HG03457 (cell line): Measurements from ENCODE around the gene PTPRG.
"Not testable (repeated sequence)": the region's sequence is repeated elsewhere in the genome, so short reads cannot be mapped to it uniquely, and the experiment has no call there.

Source experiments
- ATAC-seq: cut with Tn5 transposase; IDR thresholded peaks from one replicate; pipeline ENCODE4 v1.9.1; 2021; ENCODE audit warnings: moderate number of reproducible peaks; ENCODE audit not compliant: unreplicated experiment

Gene PTPRG

GRCh38 chr3:61813636-61814035, 252.3 kb downstream of the PTPRG start:
- no peak for ATAC-seq

DNA sequence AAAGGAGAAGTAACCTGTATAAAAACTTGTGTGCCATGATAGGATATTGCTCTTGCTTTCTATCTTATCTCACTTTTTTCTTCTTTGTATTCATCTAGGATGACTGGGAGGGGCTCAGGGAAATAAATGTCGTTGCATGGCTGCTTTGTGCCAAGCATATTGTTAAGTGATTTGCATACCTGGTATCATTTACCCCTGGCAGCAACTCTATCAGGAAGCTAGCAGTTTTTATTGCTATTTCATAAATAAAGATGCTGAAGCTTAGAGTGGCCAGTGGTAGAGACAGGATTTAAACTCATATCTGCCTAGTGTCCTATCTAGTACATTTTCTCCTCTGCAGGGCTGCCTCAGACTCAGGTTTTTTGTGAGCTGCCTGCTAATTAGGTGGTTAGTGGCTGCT, 253.3 kb downstream of the PTPRG start:
- ATAC-seq, result no peak

GRCh38 chr3:61816304-61816703, 254.9 kb downstream of the PTPRG start:
- ATAC-seq, result not testable (repeated sequence)

DNA sequence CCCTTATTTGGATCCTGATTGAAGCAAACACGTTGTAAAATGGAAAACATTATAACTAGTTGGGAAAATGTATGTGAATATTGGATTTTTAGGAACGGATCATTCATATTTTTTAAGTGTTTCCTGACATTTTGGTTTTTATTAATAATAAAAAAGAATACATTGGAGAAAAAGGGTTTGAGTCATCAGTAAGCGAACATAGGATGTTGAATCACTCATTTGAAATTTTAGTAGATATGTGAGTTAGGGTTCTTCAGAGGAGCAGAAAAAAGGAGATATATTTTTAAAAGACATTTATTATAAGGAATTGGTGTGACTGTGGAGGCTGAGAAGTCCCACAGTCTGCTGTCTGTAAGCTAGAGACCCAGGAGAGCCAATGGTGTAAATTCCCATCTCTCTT, 258.5 kb downstream of the PTPRG start:
- ATAC-seq, result no peak

GRCh38 chr3:61820306-61820992, 259.1 kb downstream of the PTPRG start:
- no peak for ATAC-seq

DNA sequence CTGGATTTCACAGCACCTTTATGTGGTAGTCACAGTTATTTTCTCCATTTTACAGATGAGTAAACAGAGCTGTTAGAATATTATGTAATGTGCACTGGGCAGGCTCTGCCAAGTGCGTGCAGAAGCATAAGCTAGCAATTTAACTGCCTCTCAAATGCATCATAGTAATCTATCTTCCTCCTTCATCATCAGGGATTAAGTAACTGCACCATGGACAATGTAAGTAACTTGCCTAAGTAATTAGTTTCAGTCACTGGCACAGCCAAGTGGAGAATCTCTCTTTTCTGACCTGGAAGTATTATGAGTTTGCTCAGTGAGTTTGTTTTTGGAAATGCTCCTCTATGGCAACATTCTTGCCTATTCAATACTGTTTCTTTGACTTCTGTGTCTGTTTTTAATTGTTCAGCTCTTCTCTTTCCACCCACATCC, 260.5 kb downstream of the PTPRG start:
- no peak for ATAC-seq

GRCh38 chr3:61822588-61822987, 261.2 kb downstream of the PTPRG start:
- no peak for ATAC-seq

- ATAC-seq, result no peak
Measured at GRCh38 chr3:61824553-61825135, 263.3 kb downstream of the PTPRG start.

GRCh38 chr3:61826161-61826560, 264.8 kb downstream of the PTPRG start:
- no peak for ATAC-seq

- no peak for ATAC-seq
Measured at GRCh38 chr3:61828184-61828874, 267.0 kb downstream of the PTPRG start.

DNA sequence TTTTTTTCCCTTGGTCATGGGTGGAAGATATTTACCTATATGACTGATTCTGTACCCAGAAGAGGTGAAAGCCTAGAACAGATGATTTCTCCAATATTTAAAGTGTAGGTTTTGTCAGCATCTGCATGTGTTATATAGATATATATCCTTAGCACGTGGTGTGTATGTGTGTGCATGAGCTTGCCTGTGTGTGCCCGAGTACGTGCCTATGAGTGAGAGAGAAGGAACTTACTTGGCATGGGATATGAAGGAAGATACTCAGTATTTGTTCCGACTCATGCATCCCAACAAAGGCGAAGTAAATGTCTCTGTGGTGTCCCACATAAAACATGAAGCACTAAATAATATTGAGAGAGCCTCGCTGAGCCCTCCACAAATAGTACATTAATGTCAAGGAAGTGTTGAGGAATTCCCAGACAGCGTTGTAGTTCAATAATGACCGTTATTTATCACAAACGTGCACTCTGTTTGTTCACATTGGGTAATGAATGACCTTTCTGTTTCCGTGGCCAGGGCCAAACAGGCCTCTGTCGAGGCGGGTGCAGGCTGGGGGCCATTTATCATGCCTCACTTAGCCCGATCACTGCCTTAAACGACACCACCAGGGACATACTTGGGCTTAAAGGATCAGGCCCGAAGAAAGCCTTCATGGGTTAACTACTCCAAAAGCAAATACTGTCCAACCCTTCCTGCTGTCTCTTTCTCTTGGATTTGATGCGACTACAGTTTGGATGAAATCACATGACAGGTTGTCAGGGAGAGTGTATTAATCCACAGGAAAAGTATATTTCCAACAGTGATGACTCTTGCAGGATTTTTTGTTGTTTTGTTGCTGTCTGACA, 267.7 kb downstream of the PTPRG start:
- ATAC-seq, result no peak

GRCh38 chr3:61829722-61830350, 268.5 kb downstream of the PTPRG start:
- no peak for ATAC-seq

DNA sequence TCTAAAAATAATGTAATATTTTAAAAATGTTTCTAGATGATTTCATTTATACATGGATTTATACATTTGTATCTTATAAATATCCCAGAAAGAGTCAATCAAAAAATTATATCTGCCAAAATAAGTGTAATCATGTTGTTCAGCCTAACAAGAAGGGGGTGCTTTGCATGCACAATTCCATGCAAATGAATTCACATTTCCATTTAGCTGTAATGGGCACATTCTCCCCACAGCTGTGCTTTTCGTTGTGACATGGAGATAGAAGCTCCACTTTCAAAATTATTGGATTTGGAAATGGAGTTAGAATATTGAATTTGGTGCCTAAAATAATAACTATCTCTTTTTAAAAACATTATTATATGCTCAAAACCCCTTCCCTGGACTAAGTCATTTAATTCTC, 270.6 kb downstream of the PTPRG start:
- no peak for ATAC-seq

DNA sequence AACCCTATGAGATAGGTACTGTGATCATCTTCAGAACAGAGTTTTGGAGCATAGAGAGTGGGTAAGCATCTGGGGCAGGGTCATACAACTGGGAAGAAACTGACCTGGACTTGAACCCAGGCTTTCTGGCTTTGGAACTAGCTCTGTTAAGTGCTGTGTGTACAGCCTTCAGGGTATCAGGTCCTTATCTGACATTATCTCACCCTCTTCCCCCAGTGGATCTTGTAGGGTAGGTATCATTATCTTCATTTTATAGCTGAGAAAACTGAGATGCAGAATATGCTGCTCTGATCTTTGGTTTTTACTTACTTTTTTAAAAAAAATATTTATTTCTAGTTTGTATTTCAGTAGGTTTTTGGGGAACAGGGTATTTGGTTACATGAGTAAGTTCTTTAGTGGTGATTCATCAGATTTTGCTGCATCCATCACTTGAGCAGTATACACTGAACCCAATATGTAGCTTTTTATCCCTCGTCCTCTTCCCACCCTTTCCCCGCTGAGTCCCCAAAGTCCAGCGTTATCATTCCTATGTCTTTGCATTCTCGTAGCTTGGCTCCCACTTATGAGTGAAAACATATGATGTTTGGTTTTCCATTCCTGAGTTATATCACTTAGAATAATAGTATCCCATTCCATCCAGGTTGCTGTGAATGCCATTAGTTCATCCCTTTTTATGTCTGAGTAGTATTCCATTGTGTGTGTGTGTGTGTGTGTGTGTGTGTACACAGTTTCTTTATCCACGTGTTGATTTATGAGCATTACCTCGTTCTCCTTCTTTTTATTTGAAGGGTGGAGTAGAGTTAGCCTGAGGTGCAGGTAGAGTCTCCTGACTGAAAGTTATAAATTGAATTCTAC, 271.2 kb downstream of the PTPRG start:
- no peak for ATAC-seq

GRCh38 chr3:61839256-61839655, 277.9 kb downstream of the PTPRG start:
- ATAC-seq, result no peak

DNA sequence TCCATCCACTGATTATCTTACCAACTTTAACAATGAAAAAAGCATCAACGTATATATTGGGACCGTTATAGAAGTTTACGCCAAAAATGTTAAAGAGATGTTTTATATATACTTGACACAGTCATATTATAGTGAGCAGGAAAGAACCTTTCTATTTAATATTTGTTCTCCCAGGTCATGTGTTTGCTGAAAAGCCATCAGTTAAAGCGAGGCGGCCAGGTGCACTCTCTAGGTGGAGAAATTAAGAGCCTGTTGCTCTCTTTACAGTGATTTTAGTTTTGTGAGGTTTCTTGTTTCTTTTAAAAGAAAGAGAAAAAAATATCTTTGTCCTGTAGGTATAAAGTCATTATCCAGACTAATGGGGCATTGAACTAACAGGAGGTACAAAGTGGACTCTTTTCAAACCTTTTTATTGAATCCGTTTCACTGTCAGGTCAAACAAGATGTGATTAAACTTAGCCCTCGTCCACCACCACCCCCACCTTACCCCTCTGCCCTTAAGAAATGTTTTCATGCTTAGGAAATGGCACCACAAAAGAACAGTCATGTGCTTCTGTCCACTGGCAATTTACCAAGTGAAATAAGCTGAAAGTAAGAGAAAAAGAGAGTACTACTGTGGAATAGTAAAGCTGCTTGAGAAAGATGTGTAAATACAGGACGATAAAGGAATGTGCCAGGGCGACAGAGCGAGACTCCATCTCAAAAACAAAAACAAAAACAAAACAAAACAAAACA, 279.9 kb downstream of the PTPRG start:
- ATAC-seq, result no peak

GRCh38 chr3:61841988-61842387, 280.6 kb downstream of the PTPRG start:
- no peak for ATAC-seq

GRCh38 chr3:61844346-61844745, 283.0 kb downstream of the PTPRG start:
- ATAC-seq, result no peak

DNA sequence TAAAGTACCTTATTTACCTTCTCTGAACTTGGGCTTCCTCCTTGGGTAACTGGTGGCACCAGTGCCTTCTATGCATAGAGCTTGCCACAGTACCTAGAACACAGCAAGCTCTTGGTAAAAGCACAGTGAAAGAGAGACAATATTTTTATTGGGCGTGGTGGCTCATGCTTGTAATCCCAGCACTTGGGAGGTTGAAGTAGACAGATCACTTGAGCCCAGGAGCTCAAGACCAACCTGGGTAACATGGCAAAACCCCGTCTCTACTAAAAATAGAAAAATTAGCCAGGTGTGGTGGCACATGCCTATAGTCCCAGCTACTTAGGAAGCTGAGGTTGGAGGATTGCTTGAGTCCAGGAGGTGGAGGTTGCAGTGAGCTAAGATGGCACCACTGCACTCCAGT, 285.1 kb downstream of the PTPRG start:
- ATAC-seq, result no peak
